ENCODE results near the gene ALOX15. TPM values are rescaled to one million over a fixed set of nuclear protein-coding genes. Genes with fewer than 3 reads are reported as not detected.
"Not testable (repeated sequence)": the region's sequence is repeated elsewhere in the genome, so short reads cannot be mapped to it uniquely, and the experiment has no call there.

ALOX15 gene
- total RNA-seq, 1 experiment from 2014 or later = not detected

DNA sequence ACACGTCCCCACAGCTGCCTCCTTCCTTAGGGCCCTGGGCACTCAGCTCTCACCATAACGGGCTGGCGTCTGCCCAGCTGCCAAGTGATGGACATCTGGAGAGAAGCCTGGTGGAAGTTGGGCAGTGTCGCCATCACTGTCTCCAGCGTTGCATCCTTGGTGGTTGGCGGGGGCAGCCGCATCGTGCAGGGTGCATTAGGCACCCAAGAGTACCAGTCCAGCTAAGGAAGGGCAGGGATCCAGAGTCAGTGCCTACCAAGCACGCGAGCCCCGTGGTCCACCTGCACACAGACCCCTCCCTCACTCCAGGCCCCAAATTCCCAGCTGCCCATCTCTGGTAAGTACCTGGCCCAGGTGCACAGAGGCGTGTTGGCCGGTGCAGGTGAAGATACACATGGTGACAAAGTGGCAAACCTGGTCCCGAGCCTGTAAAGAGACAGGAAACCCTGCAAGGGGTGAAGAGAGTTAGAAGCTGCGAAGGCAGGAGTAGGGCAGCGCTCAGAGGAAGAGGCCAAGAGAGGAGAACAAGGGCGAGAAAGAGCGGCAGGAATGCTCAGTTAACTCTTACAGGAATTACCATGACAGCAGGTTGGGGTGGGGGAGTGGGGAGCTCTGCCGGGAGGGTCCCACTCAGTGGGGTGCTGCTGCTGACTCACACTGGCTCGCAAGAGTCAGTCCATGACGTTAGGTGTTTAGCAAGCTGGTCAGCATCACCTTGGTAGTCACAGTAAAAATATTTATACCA lies 9.5 kb downstream of the ALOX15 start:
- Mint-ChIP-seq H3K36me3 (ENCODE audit: insufficient read depth, unreplicated experiment) (no peaks in the 10 kb centered on the region), H3K4me1 (ENCODE audit: insufficient read depth, unreplicated experiment) (no peaks in the 10 kb centered on the region), H3K4me3 (ENCODE audit: unreplicated experiment) (no peak overlapping the region), H3K9me3 (ENCODE audit: unreplicated experiment) (no peaks in the 10 kb centered on the region), H3K27ac (ENCODE audit: low read depth, unreplicated experiment) (no peak overlapping the region), H3K27me3 (ENCODE audit: insufficient read depth, unreplicated experiment) (peaks cover 26% of the 10 kb centered on the region)
- intact Hi-C loops (cut with micrococcal nuclease) = no loop called here
- CTCF ChIA-PET = interaction anchor here (0.6 to 3.2 kb wide), 5 partner anchors 65 to 432 kb away, joined by 3 to 11 read pairs (median 3); no protein-coding TSS in a partner anchor
- no TSS peak for BruUV-seq (replicated peaks)
- no peak for DNase-seq (ENCODE audit: unreplicated experiment)
- TF ChIP-seq, protein P1, sequence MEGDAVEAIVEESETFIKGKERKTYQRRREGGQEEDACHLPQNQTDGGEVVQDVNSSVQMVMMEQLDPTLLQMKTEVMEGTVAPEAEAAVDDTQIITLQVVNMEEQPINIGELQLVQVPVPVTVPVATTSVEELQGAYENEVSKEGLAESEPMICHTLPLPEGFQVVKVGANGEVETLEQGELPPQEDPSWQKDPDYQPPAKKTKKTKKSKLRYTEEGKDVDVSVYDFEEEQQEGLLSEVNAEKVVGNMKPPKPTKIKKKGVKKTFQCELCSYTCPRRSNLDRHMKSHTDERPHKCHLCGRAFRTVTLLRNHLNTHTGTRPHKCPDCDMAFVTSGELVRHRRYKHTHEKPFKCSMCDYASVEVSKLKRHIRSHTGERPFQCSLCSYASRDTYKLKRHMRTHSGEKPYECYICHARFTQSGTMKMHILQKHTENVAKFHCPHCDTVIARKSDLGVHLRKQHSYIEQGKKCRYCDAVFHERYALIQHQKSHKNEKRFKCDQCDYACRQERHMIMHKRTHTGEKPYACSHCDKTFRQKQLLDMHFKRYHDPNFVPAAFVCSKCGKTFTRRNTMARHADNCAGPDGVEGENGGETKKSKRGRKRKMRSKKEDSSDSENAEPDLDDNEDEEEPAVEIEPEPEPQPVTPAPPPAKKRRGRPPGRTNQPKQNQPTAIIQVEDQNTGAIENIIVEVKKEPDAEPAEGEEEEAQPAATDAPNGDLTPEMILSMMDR (IDR thresholded peaks at IDR 0.05; ENCODE audit: unreplicated experiment) = no peak
- POLR2A ChIA-PET = interaction anchor here (1.4 kb wide), 1 partner anchor 67 kb away, joined by 3 read pairs; no protein-coding TSS in a partner anchor

DNA sequence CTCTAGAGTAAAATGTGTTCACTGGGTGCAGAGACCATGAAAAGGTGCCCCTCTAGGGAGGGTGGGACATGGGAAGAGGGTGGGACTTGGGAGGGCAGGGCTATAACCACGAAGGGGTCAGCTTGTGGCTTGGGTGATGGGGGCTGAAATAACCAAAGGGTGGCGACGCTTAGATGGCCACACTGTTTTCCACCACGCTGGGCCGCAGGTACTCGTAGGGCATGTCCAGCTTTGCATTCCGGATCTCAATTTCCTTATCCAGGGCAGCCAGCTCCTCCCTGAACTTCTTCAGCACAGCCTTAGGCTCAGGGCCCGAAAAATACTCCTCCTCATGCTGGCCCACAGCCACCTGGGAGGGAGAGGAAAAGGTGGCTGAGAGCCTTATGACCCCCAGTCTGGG lies 10.0 kb downstream of the ALOX15 start:
- POLR2A ChIA-PET = interaction anchor here (1.4 kb wide), 1 partner anchor 66 kb away, joined by 3 read pairs; no protein-coding TSS in a partner anchor
- TF ChIP-seq, protein P1 (IDR thresholded peaks at IDR 0.05; ENCODE audit: unreplicated experiment) = no peak
- DNase-seq (ENCODE audit: unreplicated experiment) = no peak
- intact Hi-C loops (cut with micrococcal nuclease) = no loop called here
- H3K9me3 Mint-ChIP-seq (ENCODE audit: unreplicated experiment) = no peaks in the 10 kb centered on the region
- CTCF ChIA-PET = interaction anchor here (0.6 to 3.2 kb wide), 3 partner anchors 64 to 431 kb away, joined by 3 to 11 read pairs (median 3); no protein-coding TSS in a partner anchor
- no peak overlapping the region for H3K4me3 Mint-ChIP-seq (ENCODE audit: unreplicated experiment)
- no TSS peak for BruUV-seq (replicated peaks)
- H3K27ac Mint-ChIP-seq (ENCODE audit: low read depth, unreplicated experiment) = no peak overlapping the region
- H3K27me3 Mint-ChIP-seq (ENCODE audit: insufficient read depth, unreplicated experiment) = peaks cover 20% of the 10 kb centered on the region
- H3K36me3 Mint-ChIP-seq (ENCODE audit: insufficient read depth, unreplicated experiment) = no peaks in the 10 kb centered on the region
- no peaks in the 10 kb centered on the region for H3K4me1 Mint-ChIP-seq (ENCODE audit: insufficient read depth, unreplicated experiment)

DNA sequence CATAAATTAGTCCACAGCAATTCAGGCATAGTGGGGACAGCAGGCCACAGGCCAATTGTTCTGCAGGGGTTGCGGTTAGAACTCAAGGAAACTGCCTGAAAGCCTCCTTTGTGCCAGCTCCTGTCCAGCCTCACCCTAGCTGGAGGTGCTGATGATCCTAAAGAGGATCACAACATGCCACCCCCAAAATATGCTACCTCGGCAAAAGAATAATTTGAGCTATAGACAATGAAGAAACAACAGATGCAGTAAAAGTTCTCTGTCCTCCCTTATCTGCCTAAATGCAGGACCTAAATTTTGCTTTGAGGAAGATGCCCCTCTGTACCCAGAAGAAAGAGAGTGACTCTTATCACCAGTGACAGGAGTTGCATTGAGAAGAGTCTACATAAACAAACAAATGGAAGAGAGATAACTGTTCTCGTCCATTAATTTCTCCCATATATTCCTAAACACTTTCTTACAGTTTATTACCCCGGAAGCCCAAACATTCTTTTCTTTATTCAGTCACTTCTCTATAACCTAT lies 14.7 kb downstream of the ALOX15 start:
- Mint-ChIP-seq H3K4me3 (ENCODE audit: unreplicated experiment) (no peak overlapping the region), H3K9me3 (ENCODE audit: unreplicated experiment) (no peaks in the 10 kb centered on the region), H3K36me3 (ENCODE audit: insufficient read depth, unreplicated experiment) (no peaks in the 10 kb centered on the region), H3K4me1 (ENCODE audit: insufficient read depth, unreplicated experiment) (no peaks in the 10 kb centered on the region), H3K27ac (ENCODE audit: low read depth, unreplicated experiment) (no peak overlapping the region), H3K27me3 (ENCODE audit: insufficient read depth, unreplicated experiment) (no peaks in the 10 kb centered on the region)
- intact Hi-C loops (cut with micrococcal nuclease) = loop anchor here (1.0 kb wide), 2 partner anchors 60 to 206 kb away; no protein-coding TSS in a partner anchor
- CTCF ChIA-PET = interaction anchor here (0.6 to 5.6 kb wide), 17 partner anchors 11 to 422 kb away, joined by 3 to 191 read pairs (median 3); partner anchors contain the start of gene GGT6
- DNase-seq (ENCODE audit: unreplicated experiment) = no peak
- TF ChIP-seq, protein P1 (IDR thresholded peaks at IDR 0.05; ENCODE audit: unreplicated experiment) = no peak
- POLR2A ChIA-PET = no interaction called here
- no TSS peak for BruUV-seq (replicated peaks)

DNA sequence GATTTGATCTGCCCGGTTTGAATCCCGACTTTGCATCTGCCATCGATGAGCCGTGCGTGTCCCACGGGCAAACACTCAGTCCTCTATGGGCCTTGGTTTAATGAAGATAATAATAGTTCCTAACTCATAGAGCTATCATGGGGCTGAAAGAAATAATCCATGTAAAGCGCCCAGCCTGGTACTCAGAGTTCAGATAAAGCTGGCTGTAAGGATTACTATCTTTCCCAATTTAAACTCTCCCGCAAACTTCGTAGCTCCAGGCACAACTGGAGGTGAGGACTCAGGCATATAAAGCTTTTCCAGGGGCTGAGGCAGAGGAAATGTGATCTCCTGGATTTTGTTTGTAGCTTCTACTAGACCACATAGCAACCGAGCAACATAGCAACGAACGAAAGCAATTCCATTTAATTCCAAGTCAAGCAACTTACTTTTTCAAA lies 16.3 kb downstream of the ALOX15 start:
- no peak for DNase-seq (ENCODE audit: unreplicated experiment)
- POLR2A ChIA-PET = interaction anchor here (0.6 to 1.4 kb wide), 3 partner anchors 58 to 567 kb away, joined by 3 to 4 read pairs (median 4); partner anchors contain the start of gene ZNF594
- Mint-ChIP-seq H3K4me1 (ENCODE audit: insufficient read depth, unreplicated experiment) (no peaks in the 10 kb centered on the region), H3K36me3 (ENCODE audit: insufficient read depth, unreplicated experiment) (no peaks in the 10 kb centered on the region), H3K9me3 (ENCODE audit: unreplicated experiment) (no peaks in the 10 kb centered on the region), H3K4me3 (ENCODE audit: unreplicated experiment) (no peak overlapping the region), H3K27ac (ENCODE audit: low read depth, unreplicated experiment) (no peak overlapping the region), H3K27me3 (ENCODE audit: insufficient read depth, unreplicated experiment) (no peaks in the 10 kb centered on the region)
- no TSS peak for BruUV-seq (replicated peaks)
- intact Hi-C loops (cut with micrococcal nuclease) = no loop called here
- TF ChIP-seq, protein P1 (IDR thresholded peaks at IDR 0.05; ENCODE audit: unreplicated experiment) = no peak
- CTCF ChIA-PET = interaction anchor here (0.6 to 5.6 kb wide), 15 partner anchors 9 to 426 kb away, joined by 3 to 191 read pairs (median 5); partner anchors contain the start of gene GGT6

DNA sequence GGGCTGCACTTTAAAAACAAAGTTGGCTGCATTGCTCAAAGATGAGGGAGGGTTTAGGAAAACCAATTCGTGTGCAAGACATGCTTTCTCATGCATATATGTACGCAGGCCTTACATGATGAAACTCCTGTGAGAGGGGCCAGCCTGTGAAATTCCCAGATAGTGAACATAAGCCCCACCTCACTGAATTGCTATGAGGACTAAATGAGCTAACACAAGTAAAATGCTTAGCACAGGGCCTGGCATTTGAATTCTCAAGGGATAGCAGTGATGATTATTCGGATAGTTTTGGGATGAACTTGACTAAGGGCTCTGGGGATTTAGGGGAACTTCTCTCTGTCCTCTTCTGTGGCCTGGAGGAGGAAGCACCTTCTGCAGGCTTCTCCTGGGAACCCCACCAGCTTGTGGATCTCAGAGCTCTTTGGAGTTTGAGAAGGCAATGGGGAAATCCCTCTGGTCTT lies 17.0 kb downstream of the ALOX15 start:
- H3K27me3 Mint-ChIP-seq (ENCODE audit: insufficient read depth, unreplicated experiment); H3K36me3 Mint-ChIP-seq (ENCODE audit: insufficient read depth, unreplicated experiment); BruUV-seq (replicated peaks); intact Hi-C loops (cut with micrococcal nuclease); H3K9me3 Mint-ChIP-seq (ENCODE audit: unreplicated experiment); H3K4me3 Mint-ChIP-seq (ENCODE audit: unreplicated experiment); H3K4me1 Mint-ChIP-seq (ENCODE audit: insufficient read depth, unreplicated experiment); DNase-seq (ENCODE audit: unreplicated experiment); H3K27ac Mint-ChIP-seq (ENCODE audit: low read depth, unreplicated experiment): not testable (repeated sequence)
- CTCF ChIA-PET = interaction anchor here (0.6 to 5.6 kb wide), 10 partner anchors 9 to 425 kb away, joined by 3 to 191 read pairs (median 6); partner anchors contain the start of gene GGT6
- POLR2A ChIA-PET = interaction anchor here (0.6 to 1.4 kb wide), 2 partner anchors 57 to 567 kb away, joined by 3 to 4 read pairs; partner anchors contain the start of gene ZNF594
